Activated naive CD4-positive, alpha-beta T cell treated with anti-CD3 and anti-CD28 coated beads, Interleukin-2, amount 50 U/mL, for 72 hours (primary cell): ENCODE results near the gene TBC1D9B. TPM values are rescaled to one million over a fixed set of nuclear protein-coding genes. Genes with fewer than 3 reads are reported as not detected.

Experiments used
- ATAC-seq, 2 donors: fragments of 150-1000 bp; cut with Tn5 transposase; 2 replicates each; pipeline ENCODE4 v1.10.0; 2021; ENCODE audit warnings: mild to moderate bottlenecking in 2 of 2, moderate library complexity in 2 of 2
- DNase-seq, 2 donors: peaks; one replicate each; pipeline ENCODE4 v3.0.0; 2021 to 2022; ENCODE audit warnings: low spot score in 2 of 2
- H3K27ac Mint-ChIP-seq, 2 donors: one replicate each; pipeline ENCODE4 v1.8.0; 2022; ENCODE audit warnings: mild to moderate bottlenecking in 2 of 2, mixed read lengths in 2 of 2
- H3K36me3 Mint-ChIP-seq, 2 donors: one replicate each; pipeline ENCODE4 v1.8.0; 2022; ENCODE audit warnings: mixed read lengths in 2 of 2
- H3K9me3 Mint-ChIP-seq, 2 donors: one replicate each; pipeline ENCODE4 v1.8.0; 2022; ENCODE audit warnings: mixed read lengths in 2 of 2
- total RNA-seq, 2 donors: library from RNA; stranded (reverse); gene quantifications; one replicate each; pipeline ENCODE4 v1.2.3, GENCODE V29; 2022

TBC1D9B gene
- 100 to 1,000 TPM in 1 of 2 donors, 10 to 100 TPM in 1; 21.2 to 153 TPM for total RNA-seq

DNA sequence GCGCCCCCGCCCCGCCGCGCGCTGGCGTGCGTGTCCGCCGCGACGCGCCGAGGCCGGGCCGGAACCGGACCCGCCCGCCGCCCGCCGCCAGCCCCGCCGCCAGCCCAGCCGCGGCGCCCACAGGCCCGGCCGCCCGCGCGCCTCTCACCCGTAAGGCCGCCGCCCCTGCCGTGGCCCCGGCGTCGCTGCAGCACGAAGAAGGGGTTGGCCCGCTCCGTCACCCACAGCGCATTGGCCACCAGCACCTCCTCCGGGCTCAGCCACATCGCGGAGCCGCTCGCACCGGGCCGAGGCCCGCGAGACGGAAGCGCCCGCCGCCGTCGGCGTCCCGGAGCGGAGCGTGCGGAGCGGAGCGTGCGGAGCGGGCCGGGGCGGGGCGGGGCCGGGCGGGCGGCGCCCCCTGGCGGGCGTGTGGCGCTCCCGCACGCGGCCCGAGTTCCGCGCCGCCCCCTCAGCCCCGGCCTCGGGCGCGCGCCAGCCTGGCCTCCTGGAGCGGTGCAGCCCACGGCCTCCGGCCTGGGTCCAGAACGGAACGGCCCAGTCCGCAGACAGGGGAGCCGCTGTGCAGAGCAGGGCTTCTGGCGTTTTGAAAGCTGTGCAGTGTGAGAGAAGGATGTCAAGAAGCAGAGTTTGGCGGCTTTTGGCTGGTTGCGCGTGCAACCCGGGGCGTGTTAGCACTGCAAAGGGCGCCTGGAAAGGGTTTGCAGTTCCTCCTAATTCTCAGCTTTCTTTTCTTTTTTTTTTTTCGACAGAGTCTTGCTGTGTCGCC, at the start of gene TBC1D9B:
TSS of gene TBC1D9B (minus strand) at position 342 of the 769 bp plus-strand sequence. CDS start at position 266, 76 bp downstream.
- DNase-seq (peak; percentile 71 to 76), ATAC-seq (peak; percentile 95 to 96)
- H3K27ac Mint-ChIP-seq, result peak within 1 kb of the TSS; percentile 87 to 93
- no peaks in the 10 kb centered on the region for H3K9me3 Mint-ChIP-seq
- peaks cover 5 to 8% of the 10 kb centered on the region in 2 donors for H3K36me3 Mint-ChIP-seq

DNA sequence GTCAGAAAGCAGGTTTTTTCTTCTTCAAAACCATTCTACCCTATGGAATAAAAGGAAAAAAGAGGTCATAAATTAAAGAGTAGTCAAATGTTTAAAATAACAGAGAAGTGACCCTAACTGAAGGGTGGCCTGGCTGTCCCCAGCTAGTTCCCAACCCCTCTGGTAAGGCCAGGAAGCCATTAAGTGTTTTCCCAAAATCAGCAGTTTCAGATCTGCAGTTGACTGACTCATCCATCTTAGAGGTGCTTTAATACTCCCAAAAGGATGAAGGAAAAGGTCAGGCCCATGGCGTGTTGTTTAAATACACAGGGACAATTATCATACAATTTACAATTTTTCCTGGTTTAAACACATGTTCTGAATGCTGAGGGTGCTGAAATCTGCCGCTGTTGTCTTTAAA, 47.9 kb upstream of the TBC1D9B start:
- no peaks in the 10 kb centered on the region for H3K9me3 Mint-ChIP-seq
- no peak overlapping the region for H3K27ac Mint-ChIP-seq
- no peak for ATAC-seq
- H3K36me3 Mint-ChIP-seq, result no peaks in the 10 kb centered on the region
- DNase-seq, result no peak

DNA sequence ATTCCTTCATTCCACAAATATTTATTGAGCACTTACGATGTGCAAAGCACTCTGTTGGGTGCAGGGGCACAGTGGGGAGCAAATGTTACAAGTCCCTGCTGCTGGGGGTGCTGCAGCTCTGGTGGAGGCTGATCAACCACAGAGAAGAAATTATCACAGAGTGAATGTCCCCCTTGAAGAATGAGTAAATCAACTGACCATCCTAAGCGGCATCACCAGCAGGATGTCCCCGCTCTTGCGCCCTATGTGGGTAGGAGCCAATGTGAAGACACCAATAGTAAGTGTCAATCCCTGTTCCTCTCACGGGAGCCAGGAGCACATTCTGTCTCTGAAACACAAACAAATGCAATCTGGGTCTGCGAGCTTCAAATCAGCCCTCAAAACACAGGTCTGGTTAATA, 47.4 kb upstream of the TBC1D9B start:
- Mint-ChIP-seq H3K36me3 (no peaks in the 10 kb centered on the region), H3K27ac (no peak overlapping the region), H3K9me3 (no peaks in the 10 kb centered on the region)
- ATAC-seq (no peak), DNase-seq (no peak)

DNA sequence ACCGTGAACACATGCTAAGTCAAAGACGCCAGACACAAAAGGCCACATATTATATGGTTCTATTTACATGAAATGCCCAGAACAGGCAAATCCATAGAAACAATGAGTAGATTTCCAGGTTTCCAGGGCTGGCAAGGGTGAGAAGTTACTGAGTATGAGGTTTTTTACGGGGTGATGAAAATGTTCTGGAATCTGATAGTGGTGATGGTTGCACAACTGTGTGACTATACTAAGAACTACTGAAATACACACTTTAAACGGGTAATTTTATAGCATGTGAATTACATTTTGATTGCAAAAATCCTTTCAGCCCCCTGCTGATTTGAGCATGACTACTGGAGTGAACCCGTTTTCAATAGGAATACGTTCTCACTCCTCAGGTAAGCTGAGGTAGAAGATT, 46.7 kb upstream of the TBC1D9B start:
- ATAC-seq (no peak), DNase-seq (no peak)
- Mint-ChIP-seq H3K27ac (no peak overlapping the region), H3K36me3 (no peaks in the 10 kb centered on the region), H3K9me3 (no peaks in the 10 kb centered on the region)

DNA sequence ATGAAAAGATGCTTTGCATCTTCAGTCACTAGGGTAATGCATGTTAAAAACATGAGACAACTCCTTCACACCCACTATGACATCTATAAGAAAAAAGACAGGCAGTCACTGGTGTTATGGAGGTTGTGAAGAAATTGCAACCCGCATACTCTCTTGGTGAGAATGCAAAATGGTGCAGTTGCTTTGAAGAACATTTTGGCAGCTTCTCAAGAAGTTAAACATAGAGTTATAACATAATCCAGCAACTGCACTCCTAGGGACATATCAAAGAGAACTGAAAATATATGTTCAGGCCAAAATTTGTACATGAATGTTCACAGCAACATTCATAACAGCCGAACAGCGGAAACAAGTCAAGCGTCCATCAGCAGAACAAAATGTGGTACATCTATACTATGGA, 46.3 kb upstream of the TBC1D9B start:
- no peaks in the 10 kb centered on the region for H3K36me3 Mint-ChIP-seq
- no peaks in the 10 kb centered on the region for H3K9me3 Mint-ChIP-seq
- ATAC-seq, result no peak
- H3K27ac Mint-ChIP-seq, result no peak overlapping the region
- DNase-seq, result no peak

DNA sequence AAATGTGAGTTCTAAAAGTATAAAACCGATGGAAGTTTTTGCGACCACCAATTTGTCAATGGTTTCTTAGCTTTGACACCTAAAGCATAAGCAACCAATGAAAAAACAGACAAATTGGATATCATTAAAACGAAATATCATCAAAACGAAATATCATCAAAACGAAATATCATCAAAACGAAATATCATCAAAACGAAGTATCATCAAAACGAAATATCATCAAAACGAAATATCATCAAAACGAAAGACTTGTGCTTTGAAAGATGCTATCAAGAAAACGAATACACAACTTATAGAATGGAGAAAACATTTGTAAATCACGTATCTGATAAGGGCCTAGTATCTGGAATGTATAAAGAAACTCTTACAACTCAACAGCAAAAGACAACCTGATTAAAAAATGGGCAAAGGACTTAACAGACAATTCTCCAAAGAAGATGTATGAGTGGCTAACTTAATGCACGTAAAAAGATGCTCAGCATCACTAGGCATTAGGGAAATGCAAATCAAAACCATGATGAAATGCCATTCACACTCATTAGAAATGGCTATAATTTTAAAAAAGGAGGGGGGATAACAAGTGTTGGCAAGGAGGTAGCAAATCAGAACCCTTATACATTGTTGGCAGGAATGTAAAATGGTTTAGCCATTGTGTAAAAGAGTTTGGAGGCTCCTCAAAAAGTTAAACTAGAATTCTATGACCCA, 29.4 kb upstream of the TBC1D9B start:
- DNase-seq (no peak), ATAC-seq (no peak)
- H3K36me3 Mint-ChIP-seq, result no peaks in the 10 kb centered on the region
- H3K27ac Mint-ChIP-seq, result no peak overlapping the region
- no peaks in the 10 kb centered on the region for H3K9me3 Mint-ChIP-seq

DNA sequence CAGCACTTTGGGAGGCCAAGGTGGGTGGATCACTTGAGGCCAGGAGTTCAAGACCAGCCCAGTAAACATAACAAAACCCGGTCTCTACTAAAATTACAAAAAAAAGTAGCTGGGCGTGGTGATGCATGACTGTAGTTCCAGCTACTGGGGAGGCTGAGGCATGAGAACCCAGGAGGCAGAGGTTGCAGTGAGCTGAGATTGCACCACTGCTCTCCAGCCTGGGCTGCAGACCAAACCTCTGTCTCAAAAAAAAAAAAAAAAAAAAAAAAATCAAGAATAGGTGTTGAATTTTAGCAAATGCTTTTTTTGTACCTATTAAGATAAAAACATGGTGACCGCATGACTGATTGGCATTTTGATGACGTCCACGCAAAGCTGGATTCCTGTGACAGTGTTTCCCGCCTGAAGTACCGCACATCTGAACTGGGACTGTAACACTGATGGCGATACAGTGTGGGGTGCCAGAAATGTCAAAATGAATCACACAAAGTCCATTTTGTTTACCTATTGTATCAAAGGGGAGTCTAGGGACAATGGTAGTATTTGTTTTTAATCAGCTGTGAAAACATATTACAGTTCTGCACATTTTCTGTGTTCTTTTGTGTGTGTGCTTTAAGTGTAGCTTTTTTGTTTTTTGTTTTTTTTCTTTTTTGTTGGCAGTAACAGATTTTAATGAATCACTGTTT, 23.2 kb upstream of the TBC1D9B start:
- DNase-seq (no peak), ATAC-seq (no peak)
- H3K36me3 Mint-ChIP-seq, result no peaks in the 10 kb centered on the region
- no peak overlapping the region for H3K27ac Mint-ChIP-seq
- H3K9me3 Mint-ChIP-seq, result no peaks in the 10 kb centered on the region

DNA sequence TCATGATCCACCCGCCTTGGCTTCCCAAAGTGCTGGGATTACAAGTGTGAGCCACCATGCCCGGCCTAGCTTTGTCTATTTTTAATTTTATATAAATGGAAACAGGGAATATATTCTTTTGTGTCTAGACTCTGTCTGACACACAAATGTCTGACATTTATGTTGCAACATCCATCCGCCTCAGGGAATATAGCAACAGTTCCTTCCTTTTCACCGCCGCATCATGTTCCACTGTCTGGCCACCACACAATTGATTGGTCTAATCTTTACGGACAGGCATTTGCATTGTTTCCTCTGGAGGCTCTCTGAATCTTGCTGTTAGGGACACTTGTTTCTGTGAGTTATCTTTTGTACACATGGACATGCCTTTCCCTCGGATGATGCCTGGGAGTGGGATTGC, 20.1 kb upstream of the TBC1D9B start:
- no peak for ATAC-seq

DNA sequence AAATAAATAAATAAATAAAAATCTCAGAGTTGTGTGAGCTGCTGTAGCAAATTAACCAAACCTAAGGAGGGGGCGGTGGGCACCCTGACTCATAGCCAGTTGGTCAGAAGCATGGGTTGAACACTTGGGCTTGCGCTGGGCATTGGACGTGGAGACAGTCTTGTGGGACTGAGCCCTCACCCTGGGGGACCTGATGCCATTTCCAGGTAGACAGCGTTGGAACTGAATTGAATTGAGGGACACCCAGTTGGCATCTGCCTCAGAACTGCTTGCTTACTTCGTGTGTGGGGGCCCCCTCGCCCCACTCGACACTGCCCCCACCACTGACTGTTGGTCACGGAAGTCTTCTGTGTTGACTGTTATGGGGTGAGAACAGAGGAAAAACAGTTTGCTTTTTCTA, 19.0 kb upstream of the TBC1D9B start:
- Mint-ChIP-seq H3K27ac (no peak overlapping the region), H3K9me3 (no peaks in the 10 kb centered on the region), H3K36me3 (no peaks in the 10 kb centered on the region)
- ATAC-seq (no peak), DNase-seq (no peak)

More for the DNA sequence above, 20.1 kb upstream of the TBC1D9B start:
- H3K27ac Mint-ChIP-seq, result peak overlapping the region in 1 of 2 donors; percentile 58
- no peaks in the 10 kb centered on the region for H3K9me3 Mint-ChIP-seq
- H3K36me3 Mint-ChIP-seq, result no peaks in the 10 kb centered on the region
- DNase-seq, result no peak

DNA sequence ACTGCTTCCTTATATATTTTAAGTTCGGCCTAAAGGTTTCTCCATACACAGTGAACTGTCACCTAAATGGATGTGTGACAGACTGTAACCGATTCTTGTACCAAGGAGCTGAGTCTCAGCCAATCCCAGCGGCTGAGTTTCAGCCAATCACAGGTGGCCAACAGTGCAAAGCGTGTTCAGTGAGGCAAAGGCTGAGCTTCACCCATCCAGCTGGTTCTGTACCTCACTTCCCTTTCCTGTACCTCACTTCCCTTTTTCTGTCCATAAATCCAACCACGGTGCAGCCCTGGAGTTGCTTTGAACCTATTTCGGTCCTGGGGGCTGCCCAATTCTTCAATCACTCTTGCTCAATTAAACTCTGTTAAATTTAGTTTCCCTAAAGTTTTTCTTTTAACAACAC, 15.7 kb upstream of the TBC1D9B start:
- H3K9me3 Mint-ChIP-seq, result no peaks in the 10 kb centered on the region
- no peaks in the 10 kb centered on the region for H3K36me3 Mint-ChIP-seq
- ATAC-seq, result no peak
- no peak overlapping the region for H3K27ac Mint-ChIP-seq
- no peak for DNase-seq

DNA sequence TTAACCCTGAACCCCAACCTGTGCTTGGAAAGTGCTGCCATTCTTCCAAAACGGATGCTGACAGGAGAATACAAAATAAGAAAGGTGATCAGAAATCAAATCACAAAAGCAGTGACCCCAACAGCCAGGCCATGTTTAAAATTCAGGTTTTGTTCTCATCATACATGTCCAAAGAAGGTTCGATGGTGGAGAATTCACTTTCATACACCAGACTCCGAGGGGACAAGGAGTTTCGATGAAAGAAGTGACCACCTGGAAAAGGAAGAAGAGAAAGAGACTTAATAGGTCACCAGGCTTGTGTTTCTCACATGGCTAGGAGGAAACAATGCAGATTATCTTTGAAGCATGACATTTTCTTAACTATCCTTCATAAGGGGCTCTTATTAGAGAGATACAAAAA, 12.5 kb upstream of the TBC1D9B start:
- Mint-ChIP-seq H3K27ac (no peak overlapping the region), H3K9me3 (no peaks in the 10 kb centered on the region), H3K36me3 (no peaks in the 10 kb centered on the region)
- no peak for ATAC-seq
- DNase-seq, result no peak

DNA sequence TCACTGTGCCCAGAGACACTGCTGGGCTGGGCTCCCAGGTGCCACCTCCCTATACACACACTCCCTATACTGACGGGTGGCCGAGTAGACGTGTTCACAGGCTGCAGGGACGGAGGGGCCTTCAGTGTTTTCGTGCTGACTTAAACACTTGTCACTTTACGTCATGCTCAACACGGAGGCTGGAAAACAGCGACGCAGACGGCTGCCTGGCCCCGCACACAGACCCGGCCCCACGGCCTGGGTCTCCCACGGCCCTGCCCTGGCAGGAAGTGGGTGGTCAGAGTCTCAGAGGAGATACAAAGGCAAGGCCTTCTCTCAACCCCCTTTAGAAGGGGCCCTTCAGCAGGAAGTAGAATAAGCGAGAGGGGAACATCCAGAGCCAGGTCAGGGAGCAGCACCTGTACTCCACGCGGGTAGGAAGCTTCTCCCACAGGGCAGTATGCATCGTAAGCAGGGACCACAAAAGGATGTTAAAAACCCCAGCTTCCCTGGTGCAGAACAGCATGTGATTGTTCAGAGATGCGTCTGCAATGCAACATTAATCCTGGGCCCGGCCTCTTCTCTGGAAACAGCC, 11.9 kb upstream of the TBC1D9B start:
- ATAC-seq (no peak), DNase-seq (no peak)
- Mint-ChIP-seq H3K27ac (no peak overlapping the region), H3K9me3 (no peaks in the 10 kb centered on the region), H3K36me3 (no peaks in the 10 kb centered on the region)

DNA sequence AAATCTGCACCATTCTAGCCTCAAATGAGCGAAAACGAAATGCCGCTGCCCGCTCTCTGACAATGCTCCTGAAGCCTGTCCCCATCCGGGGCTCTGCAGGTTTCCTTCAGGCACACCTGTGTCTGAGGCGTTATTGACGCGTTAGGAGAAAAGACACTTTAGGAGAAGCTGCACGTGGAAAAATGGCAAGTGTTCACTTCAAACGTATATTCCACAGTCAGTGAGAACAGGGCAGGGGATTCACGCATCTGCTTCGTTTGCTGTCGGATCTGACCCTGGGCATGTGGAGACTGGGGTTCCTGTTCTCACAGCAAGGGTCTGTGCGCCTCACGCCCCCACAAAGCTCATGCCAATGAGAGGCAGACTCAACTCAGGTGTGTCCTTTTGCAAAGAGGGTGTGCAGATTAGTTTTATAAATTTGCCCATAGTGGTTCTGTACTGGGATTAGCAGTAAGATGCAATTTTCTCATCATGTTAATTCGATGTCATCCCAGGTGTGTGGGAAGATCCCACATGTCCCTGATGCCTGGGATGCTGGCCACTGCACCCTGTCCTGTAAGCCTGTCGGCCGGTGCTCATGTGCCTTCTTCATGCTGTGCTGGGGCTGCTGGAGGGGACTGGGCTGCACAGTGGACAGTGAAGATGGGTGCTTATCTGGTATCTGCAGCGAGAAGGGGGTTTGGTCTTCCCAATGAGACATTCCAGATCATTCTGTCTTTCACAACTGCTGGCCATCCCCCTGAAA, 11.2 kb upstream of the TBC1D9B start:
- DNase-seq (no peak), ATAC-seq (no peak)
- Mint-ChIP-seq H3K9me3 (no peaks in the 10 kb centered on the region), H3K27ac (no peak overlapping the region), H3K36me3 (no peaks in the 10 kb centered on the region)

DNA sequence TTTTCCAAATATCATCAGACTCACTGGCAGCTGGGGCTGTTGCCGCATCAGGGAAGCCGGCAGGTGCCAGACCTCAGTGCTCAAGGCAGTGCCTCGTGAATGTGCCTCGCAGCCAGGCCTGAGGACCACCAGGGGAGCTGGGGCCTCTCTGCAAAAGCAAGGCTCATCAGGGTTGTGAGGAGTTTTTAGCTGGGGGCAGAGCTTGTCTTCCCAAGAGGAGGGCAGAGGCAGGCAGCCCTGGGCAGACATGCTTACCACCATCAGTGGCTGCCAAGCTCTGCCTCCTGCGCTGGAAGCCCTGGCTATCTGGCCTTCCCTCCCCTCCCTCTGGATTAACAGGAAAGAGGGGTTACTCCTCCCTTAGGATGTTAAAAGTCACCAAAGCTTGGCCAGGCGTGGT, 8.8 kb upstream of the TBC1D9B start:
- Mint-ChIP-seq H3K27ac (no peak overlapping the region), H3K36me3 (no peaks in the 10 kb centered on the region), H3K9me3 (no peaks in the 10 kb centered on the region)
- ATAC-seq (no peak), DNase-seq (no peak)

DNA sequence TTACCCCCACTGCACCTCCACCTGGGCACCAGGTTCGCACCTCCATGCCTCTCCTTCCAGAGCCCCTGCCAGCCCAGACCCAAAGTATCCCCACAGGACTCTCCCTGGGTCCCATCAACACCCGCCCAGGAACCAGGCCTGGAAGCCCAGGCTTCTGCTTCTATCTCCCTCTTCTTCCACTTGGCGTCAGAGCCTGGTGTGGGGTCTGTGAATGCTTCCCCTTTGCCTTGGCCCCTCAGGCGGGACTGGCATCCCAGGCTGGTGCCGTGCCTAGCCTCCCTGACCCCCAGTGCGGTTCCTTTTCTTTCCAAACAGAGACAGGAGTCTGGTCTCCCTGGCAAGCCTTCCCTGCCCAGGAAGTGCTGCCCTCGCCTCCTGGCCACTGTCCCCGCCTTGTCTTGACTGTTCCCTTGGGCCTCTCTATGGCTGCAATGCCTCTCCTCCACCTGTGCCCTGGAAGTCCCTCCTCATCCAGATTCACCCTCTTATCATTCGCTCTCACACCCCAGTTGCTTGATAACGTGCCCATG, 7.8 kb upstream of the TBC1D9B start:
- DNase-seq (no peak), ATAC-seq (no peak)
- no peaks in the 10 kb centered on the region for H3K9me3 Mint-ChIP-seq
- no peaks in the 10 kb centered on the region for H3K36me3 Mint-ChIP-seq
- H3K27ac Mint-ChIP-seq, result no peak overlapping the region

DNA sequence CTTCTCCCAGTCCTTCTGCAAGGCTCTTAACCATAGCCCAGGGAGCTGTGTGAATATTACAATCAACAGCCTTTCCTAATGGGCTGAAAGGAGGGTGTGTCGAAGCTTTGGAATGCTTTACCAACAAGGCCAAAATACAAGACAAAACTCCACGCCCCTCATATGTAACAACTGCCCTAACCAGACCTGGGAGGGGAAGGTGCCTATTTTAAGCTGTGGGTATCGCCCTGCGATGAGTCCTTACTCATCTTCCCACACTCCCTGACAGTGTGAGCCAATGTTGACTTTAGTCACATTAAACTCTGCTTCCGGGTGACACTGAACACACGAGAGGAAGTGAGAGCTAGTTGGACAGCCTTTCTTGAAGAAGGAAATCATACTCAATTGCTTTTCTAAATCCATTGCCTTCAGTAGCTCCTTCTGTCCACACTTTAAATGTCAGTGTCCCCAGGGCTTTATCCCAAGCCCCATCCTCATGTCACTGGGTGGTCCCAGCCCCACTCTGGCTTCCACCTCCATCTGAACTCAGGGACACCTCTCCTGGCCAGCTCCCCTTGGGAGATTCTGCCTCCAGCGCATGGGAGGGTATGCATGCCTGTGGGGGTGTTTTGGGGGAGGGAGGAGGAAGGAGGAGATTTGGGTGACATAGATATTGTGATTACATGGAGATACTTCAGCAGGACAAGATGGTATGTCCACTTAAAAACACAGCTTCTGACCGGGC, 6.5 kb upstream of the TBC1D9B start:
- peak overlapping the region; percentile 44 to 67 for H3K27ac Mint-ChIP-seq
- ATAC-seq (peak; percentile 53 to 85), DNase-seq (no peak)
- no peaks in the 10 kb centered on the region for H3K9me3 Mint-ChIP-seq
- H3K36me3 Mint-ChIP-seq, result no peaks in the 10 kb centered on the region
